GM18526 (cell line): ENCODE results near the gene ZNF677.

ENCODE experiments used
- POLR2A ChIP-seq: IDR thresholded peaks from 3 replicates; pipeline ENCODE4 v1.6.1; 2011; ENCODE audit not compliant: insufficient read length; ENCODE audit errors: extremely low read depth

The ZNF677 gene

GRCh38 chr19:53195265-53195903 is 59.3 kb downstream of the ZNF677 start:
- no peak for TF ChIP-seq POLR2A

- no peak for TF ChIP-seq POLR2A
Measured at GRCh38 chr19:53193535-53194222, 61.0 kb downstream of the ZNF677 start.

GRCh38 chr19:53192771-53193534 is 61.7 kb downstream of the ZNF677 start, which contains the start of gene ZNF665:
Gene ZNF665, minus strand, starts transcription at chr19:53193358. Its CDS starts 10,460 bp downstream, at chr19:53182898.
- peak; percentile 81 for TF ChIP-seq POLR2A

- no peak for TF ChIP-seq POLR2A
Measured at GRCh38 chr19:53190253-53190652, 64.4 kb downstream of the ZNF677 start.
